MM.1S (cell line): ENCODE data around the gene SHC2.

Source experiments
- DNase-seq: peaks from one replicate; pipeline ENCODE4 v3.0.0-alpha.2; 2015
- H2AFZ ChIP-seq: fragments of 300-600 bp; sonication (generic); 2 replicates; pipeline ENCODE4 v1.6.0; 2016; ENCODE audit warnings: antibody characterized with exemption, low read length
- H3F3A ChIP-seq: fragments of 300-600 bp; sonication (generic); 2 replicates; pipeline ENCODE4 v1.6.1; 2016; ENCODE audit warnings: mild to moderate bottlenecking, antibody characterized with exemption, low read length, moderate library complexity, mixed read lengths; ENCODE audit not compliant: insufficient read depth
- H3K27ac ChIP-seq: fragments of 300-600 bp; sonication (generic); 2 replicates; pipeline ENCODE4 v1.5.1; 2016; ENCODE audit warnings: mild to moderate bottlenecking, low read length
- H3K27me3 ChIP-seq: fragments of 300-600 bp; sonication (generic); replicated peaks from 2 replicates; pipeline ENCODE4 v1.6.0; 2016; ENCODE audit warnings: low read length; ENCODE audit not compliant: insufficient read depth
- H3K36me3 ChIP-seq: fragments of 300-600 bp; sonication (generic); replicated peaks from 2 replicates; pipeline ENCODE4 v1.6.1; 2016; ENCODE audit warnings: mild to moderate bottlenecking, low read length, mixed read lengths; ENCODE audit not compliant: insufficient read depth
- H3K4me1 ChIP-seq: fragments of 300-600 bp; sonication (generic); 2 replicates; pipeline ENCODE4 v1.6.1; 2016; ENCODE audit warnings: low read length, mixed read lengths
- H3K4me2 ChIP-seq: fragments of 300-600 bp; sonication (generic); 2 replicates; pipeline ENCODE4 v1.6.0; 2016; ENCODE audit warnings: low read depth, low read length
- H3K4me3 ChIP-seq: fragments of 300-600 bp; sonication (generic); 2 replicates; pipeline ENCODE4 v1.5.1; 2016; ENCODE audit warnings: low read length, mixed read lengths
- H3K79me2 ChIP-seq: fragments of 300-600 bp; sonication (generic); 2 replicates; pipeline ENCODE4 v1.6.1; 2016; ENCODE audit warnings: mixed run types, low read length, mixed read lengths
- H3K9ac ChIP-seq: fragments of 300-600 bp; sonication (generic); 2 replicates; pipeline ENCODE4 v1.6.1; 2016; ENCODE audit warnings: low read length, mixed read lengths
- H3K9me2 ChIP-seq: fragments of 300-600 bp; sonication (generic); replicated peaks from 2 replicates; pipeline ENCODE4 v1.6.1; 2016; ENCODE audit warnings: mild to moderate bottlenecking, low read length, mixed read lengths; ENCODE audit not compliant: insufficient read depth
- H3K9me3 ChIP-seq: fragments of 300-600 bp; sonication (generic); replicated peaks from 2 replicates; pipeline ENCODE4 v1.6.1; 2016; ENCODE audit warnings: mild to moderate bottlenecking, low read length, mixed read lengths; ENCODE audit not compliant: insufficient read depth
- H4K20me1 ChIP-seq: fragments of 300-600 bp; sonication (generic); 2 replicates; pipeline ENCODE4 v1.6.1; 2016; ENCODE audit warnings: mild to moderate bottlenecking, low read length, moderate library complexity, mixed read lengths; ENCODE audit not compliant: insufficient read depth
- EZH2 ChIP-seq: fragments of 300-600 bp; sonication (generic); optimal IDR thresholded peaks from 2 replicates; pipeline ENCODE3; 2017; ENCODE audit warnings: low read depth, mild to moderate bottlenecking, antibody characterized with exemption, low read length, mixed read lengths
- EZH2phosphoT487 ChIP-seq: fragments of 300-600 bp; sonication (generic); IDR thresholded peaks from 2 replicates; pipeline ENCODE4 v1.6.1; 2018; ENCODE audit warnings: antibody characterized with exemption, low read length
- TF ChIP-seq, protein P1 (sequence below): fragments of 300-600 bp; sonication (generic); IDR thresholded peaks from 2 replicates; pipeline ENCODE4 v1.5.1; 2016; ENCODE audit warnings: antibody characterized with exemption, low read length, mixed read lengths

The SHC2 gene

DNA sequence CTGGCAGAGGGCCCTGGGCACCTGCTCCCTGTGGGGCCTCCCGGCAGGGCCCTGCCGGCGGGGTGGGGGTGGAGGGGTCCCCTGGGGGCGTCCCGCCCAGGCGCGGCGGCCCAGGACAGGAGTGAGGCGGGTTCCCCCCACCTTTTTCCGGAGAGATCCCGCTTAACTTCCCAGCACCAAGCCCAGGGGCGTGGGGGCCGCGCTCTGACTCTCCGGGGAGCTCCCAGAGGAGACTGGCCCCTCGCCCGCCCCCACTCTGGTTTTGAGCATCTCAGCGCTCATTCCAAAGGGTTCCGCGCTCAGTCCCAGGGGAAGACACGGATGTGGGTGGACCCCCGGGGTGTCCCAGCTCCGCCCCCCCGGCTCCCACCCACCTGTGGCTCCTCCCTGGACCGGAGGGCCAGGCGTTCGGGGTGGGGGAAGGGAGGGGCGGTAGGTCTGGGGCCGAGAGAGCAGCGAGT lies 52.4 kb downstream of the SHC2 start:
- H3K4me3 ChIP-seq: no peak overlapping the region
- no peaks in the 10 kb centered on the region for H3K36me3 ChIP-seq
- H3K9ac ChIP-seq: no peak overlapping the region
- no peaks in the 10 kb centered on the region for H4K20me1 ChIP-seq
- no peak overlapping the region for H2AFZ ChIP-seq
- no peaks in the 10 kb centered on the region for H3K4me1 ChIP-seq
- H3K27ac ChIP-seq: no peak overlapping the region
- H3K4me2 ChIP-seq: no peak overlapping the region
- H3K79me2 ChIP-seq: no peaks in the 10 kb centered on the region
- H3K27me3 ChIP-seq: peaks cover 77% of the 10 kb centered on the region
- TF ChIP-seq, protein P1, sequence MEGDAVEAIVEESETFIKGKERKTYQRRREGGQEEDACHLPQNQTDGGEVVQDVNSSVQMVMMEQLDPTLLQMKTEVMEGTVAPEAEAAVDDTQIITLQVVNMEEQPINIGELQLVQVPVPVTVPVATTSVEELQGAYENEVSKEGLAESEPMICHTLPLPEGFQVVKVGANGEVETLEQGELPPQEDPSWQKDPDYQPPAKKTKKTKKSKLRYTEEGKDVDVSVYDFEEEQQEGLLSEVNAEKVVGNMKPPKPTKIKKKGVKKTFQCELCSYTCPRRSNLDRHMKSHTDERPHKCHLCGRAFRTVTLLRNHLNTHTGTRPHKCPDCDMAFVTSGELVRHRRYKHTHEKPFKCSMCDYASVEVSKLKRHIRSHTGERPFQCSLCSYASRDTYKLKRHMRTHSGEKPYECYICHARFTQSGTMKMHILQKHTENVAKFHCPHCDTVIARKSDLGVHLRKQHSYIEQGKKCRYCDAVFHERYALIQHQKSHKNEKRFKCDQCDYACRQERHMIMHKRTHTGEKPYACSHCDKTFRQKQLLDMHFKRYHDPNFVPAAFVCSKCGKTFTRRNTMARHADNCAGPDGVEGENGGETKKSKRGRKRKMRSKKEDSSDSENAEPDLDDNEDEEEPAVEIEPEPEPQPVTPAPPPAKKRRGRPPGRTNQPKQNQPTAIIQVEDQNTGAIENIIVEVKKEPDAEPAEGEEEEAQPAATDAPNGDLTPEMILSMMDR: no peak
- TF ChIP-seq EZH2 (no peak), EZH2phosphoT487 (no peak)
- no peaks in the 10 kb centered on the region for H3F3A ChIP-seq
- H3K9me2 ChIP-seq: no peaks in the 10 kb centered on the region
- DNase-seq: no peak
- H3K9me3 ChIP-seq: no peaks in the 10 kb centered on the region

DNA sequence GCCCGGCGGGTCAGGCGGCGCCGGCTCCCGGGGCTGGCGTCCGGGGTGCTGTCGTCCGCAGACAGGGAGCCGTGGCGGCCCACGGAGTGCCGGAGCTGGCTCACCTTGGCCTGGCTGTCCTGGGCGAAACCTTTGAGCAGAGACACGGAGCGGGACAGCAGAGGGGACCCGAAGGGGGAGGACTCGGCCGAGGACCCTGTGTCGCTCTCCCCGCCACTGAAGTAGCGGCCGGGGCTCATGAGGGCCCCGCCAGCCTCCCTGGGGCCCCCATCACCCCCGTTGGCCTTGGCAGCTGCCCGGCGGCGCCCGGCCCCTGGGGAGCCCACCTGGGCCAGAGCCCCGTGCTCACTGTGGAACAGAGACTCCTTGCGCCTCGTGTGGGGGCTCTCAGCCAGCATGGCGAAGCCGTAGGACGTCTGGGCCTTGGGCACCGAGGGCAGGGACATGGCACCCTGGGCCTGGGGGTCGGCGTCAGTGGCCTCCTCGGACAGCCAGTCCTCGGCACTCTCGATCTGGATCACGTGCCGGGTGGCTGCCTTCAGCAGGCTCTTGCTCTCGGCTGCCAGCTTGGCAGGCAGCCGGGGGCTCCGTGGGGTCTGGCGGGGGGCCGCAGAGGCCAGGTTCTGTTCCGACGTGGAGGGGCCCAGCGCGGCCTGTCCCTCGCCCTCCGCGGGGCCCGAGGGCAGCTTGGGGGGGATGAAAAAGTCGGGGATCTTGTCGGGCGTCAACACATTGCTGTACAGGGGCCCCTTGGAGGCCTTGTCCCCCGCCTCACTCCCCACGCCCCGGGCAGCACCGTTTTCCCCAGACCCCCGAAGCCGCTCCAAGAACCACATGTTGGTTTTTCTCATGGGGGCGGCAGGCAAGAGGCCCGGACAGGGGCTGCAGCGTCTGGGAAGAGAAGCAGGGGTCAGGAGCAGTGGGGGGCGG lies 53.1 kb downstream of the SHC2 start:
- Histone ChIP-seq H3K9me3 (no peaks in the 10 kb centered on the region), H2AFZ (no peak overlapping the region), H3F3A (no peaks in the 10 kb centered on the region), H3K4me1 (no peaks in the 10 kb centered on the region), H3K9me2 (no peaks in the 10 kb centered on the region), H3K27me3 (peaks cover 79% of the 10 kb centered on the region), H3K4me3 (no peak overlapping the region), H3K79me2 (no peaks in the 10 kb centered on the region), H3K27ac (no peak overlapping the region), H3K9ac (no peak overlapping the region), H3K4me2 (no peak overlapping the region), H4K20me1 (no peaks in the 10 kb centered on the region), H3K36me3 (no peaks in the 10 kb centered on the region)
- TF ChIP-seq EZH2phosphoT487: no peak
- no peak for TF ChIP-seq EZH2
- TF ChIP-seq, protein P1: no peak
- no peak for DNase-seq

DNA sequence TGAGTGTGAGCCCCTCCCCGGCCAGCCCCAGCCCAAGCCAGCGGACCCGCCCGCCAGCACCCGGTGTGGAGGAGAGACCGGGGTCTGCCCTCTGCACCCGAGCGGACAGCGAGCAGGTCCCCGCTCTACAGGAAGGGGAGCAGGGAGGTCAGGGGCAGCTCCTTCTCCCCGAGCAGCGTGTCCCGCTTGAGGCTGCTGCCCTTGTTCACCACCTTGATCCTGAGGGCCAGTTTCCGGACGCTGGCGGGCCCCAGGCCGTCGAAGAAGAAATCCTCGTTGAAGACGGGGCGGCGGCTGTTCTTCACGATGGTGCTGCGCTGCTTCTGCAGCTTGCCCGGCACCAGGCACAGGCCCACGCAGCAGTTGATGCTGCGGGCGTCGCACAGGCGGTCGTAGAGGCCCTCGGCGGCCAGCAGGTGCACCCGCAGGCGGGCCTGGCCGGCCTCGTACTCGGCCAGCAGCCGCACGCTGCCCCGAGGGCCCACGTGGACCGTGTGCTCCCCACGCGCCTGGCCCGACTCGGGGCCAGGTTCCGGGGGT lies 53.8 kb downstream of the SHC2 start:
- TF ChIP-seq, protein P1: no peak
- TF ChIP-seq EZH2 (no peak), EZH2phosphoT487 (no peak)

More for the DNA sequence above, 53.8 kb downstream of the SHC2 start:
- no peaks in the 10 kb centered on the region for H3K9me3 ChIP-seq
- no peaks in the 10 kb centered on the region for H3K79me2 ChIP-seq
- DNase-seq: no peak
- no peak overlapping the region for H3K9ac ChIP-seq
- no peak overlapping the region for H3K4me2 ChIP-seq
- H3K9me2 ChIP-seq: no peaks in the 10 kb centered on the region
- no peaks in the 10 kb centered on the region for H4K20me1 ChIP-seq
- no peaks in the 10 kb centered on the region for H3K4me1 ChIP-seq
- H3K4me3 ChIP-seq: no peak overlapping the region
- no peak overlapping the region for H3K27ac ChIP-seq
- no peaks in the 10 kb centered on the region for H3F3A ChIP-seq
- H2AFZ ChIP-seq: no peak overlapping the region
- H3K27me3 ChIP-seq: peaks cover 78% of the 10 kb centered on the region
- H3K36me3 ChIP-seq: no peaks in the 10 kb centered on the region
